ENCODE measurements around the gene KRT83.
"Not testable (repeated sequence)": the region's sequence is repeated elsewhere in the genome, so short reads cannot be mapped to it uniquely, and the experiment has no call there.

Gene KRT83

DNA sequence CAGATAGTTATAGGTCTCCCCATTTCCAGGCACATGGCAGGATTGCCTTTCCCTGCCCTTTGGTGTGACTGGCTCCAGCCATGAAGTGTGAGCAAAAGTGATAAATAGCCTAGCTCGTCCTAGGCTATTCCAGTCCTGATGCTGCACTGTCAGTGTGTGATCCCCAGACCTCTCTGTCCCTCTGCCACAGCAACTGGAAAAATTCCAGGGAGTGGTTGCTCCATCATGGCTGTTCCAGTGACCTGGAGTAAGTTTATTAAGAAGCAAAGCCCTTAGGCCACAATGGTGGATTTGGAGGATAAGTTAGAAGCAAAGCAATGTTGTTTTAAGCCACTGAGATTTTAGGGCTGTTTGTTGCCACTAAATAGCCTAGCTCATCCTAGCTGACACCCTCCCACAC lies 9.8 kb upstream of the KRT83 start:
- DNase-seq = no peak

DNA sequence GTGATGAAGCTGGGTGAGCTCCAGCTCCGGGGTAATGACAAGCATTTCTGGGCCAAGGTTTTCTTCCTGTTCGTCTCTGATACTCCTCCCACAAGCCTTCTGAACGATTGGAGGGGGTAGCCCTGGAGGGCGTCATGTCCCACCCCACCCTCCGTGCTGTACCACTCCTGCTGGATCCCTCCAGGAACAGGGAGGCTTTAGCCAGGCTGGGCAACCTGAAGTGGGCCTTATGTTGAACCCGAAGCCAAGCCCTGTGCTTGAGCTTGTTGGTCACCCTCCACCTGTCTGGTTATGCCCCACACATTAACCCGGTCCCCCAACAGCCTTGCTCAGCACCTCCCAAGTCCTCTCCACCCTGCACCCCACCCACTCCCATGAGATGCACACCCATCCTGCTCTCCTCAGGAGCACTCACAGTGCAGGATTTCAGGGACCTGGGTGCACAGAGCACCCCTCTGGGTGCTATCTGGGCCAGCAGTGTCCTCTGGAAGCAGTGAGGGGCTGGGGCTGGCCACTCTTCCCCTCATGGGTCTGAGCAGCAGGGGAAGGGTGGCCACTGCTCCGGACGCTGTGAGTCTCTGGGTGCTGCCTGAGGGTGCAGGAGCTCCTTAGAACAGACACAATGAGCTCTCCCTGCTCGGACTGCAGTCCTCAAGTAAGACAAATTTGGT lies 6.8 kb upstream of the KRT83 start:
- DNase-seq = no peak

DNA sequence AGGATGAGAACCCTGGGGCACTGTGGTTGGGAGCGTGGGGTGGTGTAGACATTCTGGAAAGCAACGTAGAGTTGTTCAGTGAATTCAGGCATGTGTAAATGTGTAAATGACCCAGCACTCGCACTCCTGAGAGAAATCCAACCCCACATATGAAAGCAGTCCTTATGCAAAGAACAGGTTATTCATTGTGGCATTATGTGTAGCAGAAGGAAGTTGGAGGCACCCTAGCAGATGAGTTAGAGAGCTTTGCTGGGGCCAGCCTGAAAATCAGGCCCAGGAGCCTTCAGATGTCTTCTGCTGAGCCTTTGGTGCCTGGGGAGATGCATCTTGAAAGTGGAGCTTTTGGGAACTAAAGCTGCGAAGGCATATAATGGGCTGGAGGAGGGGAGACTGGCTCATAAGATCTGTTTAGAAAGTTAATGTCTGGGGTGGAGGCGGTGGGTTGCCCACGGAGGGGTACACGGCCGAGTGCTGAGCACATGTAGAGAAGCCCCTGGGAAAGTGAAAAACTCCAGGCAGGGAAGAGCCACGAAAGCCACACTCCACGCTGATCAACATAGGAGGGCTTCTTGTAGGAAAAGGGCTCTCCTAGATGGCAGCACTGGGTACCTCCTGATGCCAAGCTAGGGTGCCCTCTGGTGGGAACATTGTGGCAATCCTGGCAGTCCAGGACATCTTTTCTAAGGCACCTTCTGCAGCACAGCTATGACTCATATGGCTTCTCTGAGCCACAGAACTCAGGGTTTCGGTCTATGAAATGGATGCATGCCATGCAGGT lies 6.0 kb upstream of the KRT83 start:
- DNase-seq = no peak

DNA sequence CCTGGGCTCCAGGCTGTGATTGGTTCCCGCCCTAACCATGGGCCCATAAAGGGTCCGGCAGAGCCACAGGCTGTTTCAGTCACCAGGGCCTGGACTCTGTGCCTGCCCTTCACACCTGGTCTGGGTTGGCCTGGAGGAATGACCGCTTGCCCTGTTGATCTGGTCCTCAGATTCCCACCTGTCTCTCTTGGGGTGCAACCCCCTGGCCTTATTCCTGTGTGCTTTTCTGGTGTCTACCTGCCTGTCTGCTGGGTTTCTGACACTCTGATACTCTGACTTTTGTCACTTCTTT lies 2.9 kb upstream of the KRT83 start:
- DNase-seq = no peak

DNA sequence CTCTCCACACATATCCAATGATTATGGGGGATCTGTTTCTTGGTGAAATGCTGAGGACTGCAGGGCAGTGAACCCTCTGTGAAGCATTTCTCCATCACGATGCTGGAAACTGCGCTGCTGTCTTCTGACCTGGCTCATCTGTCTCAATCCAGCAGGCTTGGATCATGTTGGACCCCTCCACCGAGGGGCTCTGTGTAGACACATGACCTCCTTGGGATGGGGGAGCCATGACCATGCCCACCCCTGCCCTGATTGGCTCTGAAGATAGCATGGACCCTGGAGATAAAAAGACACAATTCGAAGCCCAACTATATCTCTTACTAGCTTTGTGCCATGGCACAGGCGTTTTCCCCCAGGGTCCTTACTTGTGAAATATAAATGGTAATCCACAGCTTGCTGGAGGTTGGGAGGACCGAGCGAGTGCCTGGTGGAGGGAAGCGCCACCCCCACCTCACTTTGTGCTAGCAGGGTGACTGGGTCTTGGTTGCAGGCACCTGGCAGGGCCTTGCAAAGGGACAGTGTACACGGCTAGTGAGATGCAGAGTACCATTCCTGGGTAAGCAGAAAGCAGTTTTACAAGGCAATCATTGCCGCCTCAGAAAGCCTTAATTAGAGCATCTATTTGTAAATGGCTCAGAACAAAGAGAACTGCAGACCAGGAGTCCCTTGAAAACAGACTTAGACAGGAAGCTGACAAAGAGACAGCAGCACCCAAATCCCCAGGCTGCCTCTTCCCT lies 2.4 kb upstream of the KRT83 start:
- DNase-seq = no peak

DNA sequence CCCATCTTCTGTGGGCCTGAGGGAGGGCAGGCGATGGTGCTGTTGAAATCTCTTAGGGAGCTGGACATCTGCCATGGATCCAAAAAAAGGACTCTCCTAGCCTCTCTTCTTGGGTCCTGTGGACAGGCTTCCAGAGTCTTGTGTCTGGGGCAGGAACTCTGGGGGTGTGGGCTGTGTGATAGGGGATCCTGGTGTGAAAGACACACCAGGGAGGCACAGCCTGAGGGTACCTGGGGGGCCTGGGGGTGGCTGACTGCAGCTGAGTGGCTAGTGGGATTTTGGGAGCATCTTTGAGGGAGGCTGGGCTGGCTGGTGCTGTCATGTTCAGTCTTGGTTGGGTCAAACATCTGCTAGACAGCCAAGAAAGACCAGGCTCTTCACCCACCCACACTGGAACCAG lies 1.8 kb upstream of the KRT83 start:
- no peak for DNase-seq

DNA sequence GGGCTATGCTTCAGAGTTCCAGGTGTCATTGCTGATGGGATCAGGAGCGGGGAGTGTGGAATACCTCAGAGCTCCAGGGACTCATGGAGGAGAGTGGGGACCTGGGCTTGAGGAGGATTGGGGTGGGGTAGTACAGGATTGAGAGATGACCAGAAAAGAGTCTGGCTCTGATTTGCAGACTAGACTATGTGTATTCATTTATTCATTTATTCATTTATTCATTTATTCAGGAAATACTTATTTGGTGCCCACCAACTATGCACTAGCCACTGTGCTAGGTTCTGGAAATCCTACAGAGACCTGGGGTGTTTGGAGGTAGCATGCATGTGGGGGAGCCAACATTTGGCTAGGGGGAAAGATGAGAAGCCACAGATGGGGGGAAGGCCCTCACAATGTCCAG lies 871 bp upstream of the KRT83 start:
- no peak for DNase-seq

DNA sequence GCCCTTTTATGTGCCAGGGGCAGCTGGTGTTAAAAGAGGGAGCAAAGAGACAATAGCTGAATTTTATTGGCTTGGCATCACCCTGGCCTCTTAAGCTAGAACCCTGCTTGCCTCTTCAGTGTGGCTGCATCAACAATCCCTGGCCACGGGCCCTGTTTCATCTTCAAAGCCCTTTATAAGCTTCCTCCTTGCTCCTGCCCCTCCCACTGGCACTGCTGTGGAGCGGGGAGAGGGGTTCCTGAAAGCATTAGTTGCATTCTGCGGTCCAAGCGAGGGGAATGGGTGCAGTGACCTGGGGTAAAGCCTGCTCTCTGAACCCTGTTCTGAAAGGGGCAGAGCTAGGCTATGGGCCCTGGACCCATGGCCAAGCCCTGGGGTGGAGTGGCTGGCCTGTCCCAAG lies 220 bp upstream of the KRT83 start:
- no peak for DNase-seq

DNA sequence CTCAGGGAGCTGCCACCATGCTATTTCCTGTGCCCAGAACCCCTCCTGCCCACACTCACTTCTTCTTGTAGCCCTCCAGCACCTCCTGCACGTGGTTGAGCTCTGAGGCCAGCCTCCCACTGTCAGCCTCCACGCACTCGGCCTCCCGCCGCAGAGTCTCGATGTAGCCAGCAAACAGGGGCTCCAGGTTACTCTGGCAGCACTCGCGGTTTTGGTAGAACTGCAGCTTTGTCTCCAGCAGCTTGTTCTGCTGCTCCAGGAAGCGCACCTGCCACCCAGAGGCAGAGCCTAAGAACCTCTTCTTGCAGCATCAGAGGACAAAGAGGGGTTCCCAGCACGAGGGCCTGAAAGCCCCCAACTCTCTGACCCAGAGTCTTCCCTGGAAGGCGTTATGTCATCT lies 2.1 kb downstream of the KRT83 start:
- no peak for DNase-seq

DNA sequence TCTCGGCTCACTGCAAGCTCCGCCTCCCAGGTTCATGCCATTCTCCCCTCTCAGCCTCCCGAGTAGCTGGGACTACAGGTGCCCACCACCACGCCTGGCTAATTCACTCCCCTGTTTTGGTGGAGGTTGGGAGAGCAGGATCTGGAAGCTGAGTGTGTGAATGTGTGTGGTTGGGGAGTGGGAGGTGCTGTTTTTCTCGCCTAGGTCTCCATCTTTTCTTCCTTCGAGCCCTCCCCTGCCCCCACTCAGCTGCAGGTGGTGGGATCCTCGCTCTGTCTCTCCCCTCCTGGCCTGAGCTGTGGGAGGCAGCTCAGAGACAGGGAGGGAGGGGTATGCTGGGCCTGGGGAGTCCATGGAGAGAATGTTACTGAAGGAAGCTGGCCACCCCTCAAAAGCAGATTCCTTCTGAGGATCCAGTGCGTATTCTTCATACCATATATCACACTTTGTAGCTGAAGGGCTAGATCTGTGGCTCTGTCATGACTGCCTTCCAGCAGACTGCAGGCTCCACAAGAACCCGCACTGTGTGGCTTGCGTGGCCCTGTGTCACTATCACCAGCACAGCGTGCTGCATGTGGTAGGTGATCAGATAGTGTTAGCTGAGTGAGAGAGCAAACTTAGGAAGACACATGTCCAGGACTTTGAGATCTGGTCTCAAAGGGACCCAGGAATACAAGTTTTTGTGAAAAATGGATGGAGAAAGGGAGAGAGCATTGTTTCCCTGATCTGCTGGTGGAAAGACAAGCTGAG lies 2.8 kb downstream of the KRT83 start:
- DNase-seq = no peak

DNA sequence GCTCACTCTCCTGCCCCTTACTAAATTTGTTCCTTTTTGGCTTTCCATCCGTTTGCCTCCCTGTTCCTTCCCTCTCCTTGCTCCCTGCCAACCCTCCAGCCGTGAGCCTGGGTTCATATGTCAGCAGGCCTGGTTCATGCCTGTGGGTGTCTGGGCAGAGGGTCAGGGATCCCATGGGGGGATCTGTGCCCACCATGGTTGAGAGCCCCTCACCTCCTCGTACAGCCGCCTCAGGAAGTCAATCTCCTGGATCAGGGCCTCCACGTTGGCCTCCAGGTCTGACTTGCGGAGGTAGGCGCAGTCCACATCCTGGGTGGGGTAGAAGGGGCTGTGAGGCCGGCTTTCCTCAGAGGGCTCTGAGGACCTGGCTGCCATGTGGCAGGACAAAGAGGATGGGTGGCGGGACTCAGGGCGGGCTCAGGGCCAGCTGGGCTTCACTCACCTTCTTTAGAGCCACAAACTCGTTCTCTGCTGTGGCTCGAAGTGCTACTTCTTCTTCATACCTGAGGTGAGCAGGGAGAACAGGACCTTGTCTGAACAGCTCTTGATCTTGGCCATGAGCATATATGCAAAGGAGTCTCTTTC lies 3.6 kb downstream of the KRT83 start:
- DNase-seq = no peak

DNA sequence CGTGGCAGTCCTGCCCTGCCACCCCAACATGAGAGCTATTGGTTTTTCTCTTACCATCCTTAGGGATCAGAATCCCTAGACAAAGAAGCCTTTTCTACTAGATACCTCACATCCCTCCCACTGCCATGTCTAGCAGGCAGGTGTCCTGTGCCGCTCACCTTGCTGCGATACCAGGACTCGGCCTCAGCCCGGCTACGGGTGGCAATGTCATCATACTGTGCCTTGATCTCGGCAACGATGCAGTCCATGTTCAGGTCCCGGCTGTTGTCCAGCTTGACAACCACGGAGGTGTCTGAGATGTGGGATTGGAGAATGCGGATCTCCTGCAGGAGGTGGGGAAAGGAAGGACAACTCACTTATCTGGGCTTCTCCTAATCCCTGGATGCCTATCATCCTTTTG lies 4.5 kb downstream of the KRT83 start:
- no peak for DNase-seq

DNA sequence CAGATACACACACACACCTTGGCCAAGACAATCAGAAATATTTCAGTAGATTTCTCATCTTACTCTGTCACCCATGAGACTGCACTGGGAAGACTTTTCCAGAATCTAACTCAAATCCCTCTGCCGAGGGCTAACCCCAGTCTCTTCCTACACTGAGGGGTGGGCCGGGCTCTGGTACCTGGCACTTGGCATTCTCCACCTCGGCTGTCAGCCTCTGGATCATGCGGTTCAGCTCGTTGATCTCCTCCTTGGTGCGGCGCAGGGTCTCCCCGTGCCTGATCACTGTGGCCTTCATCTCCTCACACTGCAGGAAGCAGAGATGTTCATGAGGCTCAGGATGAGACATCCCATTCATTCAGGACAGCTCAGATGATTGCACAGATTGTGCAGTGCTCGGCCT lies 4.9 kb downstream of the KRT83 start:
- no peak for DNase-seq

DNA sequence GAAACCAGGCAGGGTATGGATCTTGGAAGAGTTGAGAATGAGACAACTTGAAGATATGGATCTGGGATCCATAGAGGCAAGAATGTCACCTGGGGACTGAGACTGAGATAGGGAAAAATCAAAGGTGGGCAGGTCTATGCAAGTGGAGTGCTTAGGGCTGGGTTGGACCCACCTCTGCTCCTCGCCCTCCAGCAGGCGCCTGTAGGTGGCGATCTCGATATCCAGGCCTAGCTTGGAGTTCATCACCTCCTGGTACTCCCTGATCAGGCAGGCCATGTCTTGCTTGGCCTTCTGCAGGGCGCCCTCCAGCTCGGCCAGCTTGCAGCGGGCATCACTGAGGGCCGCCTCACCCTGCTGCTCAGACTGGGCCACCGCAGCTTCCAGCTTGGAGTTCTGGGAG lies 5.5 kb downstream of the KRT83 start:
- DNase-seq = not testable (repeated sequence)

DNA sequence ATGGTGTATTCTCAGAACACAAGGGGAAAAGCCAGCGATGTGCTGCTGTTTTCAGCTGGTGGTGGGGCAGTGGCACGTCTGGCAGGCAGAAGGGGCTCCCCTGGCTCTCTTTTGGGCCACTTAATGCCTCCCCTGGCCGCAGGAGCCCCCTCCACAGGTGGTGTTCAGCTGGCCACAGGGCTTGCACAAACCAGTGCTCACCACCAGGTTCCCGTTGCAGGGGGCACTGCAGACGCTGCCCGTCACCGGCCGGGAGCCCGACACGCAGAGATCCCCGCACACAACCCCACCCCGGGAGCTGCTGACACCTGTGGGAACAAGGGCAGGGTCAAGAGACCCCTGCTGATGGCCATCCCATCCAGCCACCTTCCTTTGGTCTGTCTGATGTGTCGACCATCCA lies 6.7 kb downstream of the KRT83 start:
- DNase-seq = no peak

DNA sequence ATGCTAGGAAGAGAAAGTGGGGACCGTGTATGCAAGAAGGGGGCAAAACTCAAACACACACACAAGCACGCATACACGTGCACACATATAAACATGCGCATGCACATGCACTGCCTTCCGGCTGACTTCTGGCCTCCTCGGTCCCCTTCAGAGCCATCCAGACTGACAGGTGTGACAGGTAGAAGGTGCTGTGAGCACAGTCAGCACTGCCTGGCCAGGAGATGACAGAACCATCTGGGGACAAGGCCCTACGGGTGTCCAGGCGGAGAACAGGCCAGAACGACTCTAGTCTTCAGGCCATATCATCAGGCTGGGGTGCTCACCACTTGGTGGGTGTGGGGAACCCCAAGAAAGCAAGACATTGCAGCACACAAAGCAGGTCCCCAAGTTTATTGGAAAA lies 7.3 kb downstream of the KRT83 start:
- no peak for DNase-seq

DNA sequence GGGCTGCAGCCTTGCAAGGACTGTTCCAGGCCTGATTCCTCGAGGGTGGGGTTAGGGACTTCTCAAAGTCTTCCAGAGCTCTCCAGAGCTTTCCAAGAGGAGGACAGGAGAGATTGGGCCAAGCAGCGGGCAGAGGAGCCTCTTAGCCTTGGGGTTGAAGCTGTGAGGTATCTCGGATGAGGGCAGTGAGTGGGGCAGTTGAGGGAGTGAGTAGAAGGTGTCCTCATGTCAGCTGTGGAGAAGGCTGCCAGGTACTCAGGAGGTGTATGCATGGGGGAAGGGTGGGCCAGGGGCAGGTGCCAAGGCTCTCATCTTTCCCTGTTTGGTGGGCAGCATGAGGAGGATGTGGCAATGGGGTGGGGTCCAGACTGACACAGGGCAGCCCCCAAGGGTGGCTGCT lies 7.7 kb downstream of the KRT83 start:
- no peak for DNase-seq

DNA sequence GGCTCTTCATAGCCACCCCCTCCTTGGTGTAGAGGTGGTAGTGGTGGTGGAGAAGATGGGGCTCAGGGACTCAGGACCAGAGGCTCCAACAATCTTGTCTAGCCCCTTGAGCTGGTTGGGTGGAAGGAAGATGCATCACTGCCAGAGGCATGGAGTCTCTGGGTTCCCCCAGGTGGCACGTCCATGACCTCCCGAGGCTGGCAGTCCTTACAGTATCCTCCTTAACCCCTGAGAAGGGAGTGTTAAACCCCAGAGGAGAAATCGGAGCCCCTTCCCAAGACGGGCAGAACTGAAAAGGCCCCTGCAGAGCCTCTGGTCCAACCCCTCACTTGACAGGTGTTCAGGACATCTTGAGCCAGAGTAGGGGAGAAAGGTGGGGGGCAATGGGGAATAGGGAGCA lies 9.1 kb downstream of the KRT83 start:
- DNase-seq = no peak

DNA sequence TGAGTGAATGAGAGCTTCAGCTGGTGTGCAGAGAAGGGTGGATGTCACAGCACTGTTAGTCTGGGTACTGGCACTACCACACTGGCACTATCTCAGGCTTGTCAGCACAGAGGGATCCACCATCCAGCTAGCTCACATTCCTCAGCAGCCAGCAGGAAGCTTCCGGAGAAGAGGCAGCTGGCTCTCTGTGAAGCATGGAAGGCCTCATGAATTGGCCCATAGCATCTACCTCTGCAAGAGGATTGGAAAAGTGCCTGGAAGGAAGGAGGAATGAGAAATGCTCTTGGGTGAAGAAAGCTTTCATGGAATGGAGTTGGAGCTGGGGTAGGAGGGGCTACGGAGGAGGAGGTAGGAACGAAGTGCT lies 9.9 kb downstream of the KRT83 start:
- no peak for DNase-seq

DNA sequence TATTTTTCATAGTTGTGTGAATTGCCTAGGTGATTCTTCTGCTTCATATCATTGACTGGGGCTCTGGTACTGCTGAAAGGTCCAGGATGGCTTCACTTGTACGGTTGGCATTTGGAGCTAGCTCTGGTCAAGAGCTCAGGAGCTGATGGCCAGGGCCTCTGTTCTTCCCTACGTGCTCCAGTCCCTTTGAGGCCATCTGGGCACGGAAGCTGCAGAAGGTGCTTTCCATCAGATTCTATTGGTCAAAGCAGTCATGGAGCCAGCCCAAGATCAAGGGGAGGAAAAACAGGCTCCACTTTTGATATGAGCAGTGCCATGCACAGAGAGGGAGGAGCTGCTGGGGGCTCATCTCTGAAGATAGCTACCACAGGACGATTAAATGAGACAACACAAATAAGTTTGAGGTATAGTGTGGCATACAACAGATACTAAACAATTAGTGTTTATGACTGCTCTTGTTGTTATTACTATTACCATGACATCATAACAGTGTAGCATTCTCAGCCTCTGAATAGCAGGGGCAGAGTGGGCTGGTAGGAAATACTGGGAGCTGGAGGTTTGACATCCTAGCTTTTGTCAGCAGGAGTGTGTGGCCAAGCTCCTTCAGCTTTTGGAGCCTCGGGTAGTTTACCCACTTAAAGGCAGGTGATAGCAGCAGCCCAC lies 10.4 kb downstream of the KRT83 start:
- no peak for DNase-seq

DNA sequence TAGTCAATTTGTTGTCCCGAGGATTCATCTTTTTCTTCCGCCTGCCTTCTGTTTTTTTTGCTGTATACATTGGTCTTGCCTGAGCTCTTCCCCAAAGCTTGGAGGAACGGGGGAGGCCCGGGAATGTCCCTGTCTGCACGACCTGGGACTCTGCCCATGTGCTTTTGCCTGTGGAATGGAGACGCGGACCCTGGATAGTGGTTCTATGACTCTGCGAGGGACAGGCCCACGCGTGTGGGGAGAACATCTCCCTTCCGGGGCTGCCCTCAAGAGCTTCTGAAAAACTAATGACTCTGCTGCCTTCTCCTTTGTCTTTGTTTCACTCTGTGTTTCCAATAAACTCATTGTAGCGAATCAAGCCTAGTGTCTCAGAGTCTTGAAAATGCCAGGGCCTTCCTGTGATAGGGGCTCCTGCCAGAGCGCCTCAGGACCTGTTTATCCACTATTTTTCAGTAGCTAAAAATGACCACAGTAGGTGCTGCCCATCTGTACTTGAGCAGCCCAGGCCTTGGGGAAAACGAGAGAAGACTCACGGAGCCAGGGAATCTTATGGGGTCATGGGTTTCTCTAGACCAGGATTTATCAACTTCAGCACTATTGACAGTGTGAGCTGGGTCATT lies 12.3 kb downstream of the KRT83 start:
- DNase-seq = no peak

Data from T1000 (cell line).